GM18526 (cell line): Measurements from ENCODE around the gene PI4KA.

ENCODE experiments used
- POLR2A ChIP-seq: IDR thresholded peaks from 3 replicates; pipeline ENCODE4 v1.6.1; 2011; ENCODE audit not compliant: insufficient read length; ENCODE audit errors: extremely low read depth

The PI4KA gene

GRCh38 chr22:20760084-20760483 lies 98.5 kb downstream of the PI4KA start:
- no peak for TF ChIP-seq POLR2A

GRCh38 chr22:20758688-20759087 lies 99.9 kb downstream of the PI4KA start:
- no peak for TF ChIP-seq POLR2A

- TF ChIP-seq POLR2A: no peak
These were observed 101.8 kb downstream of the PI4KA start for GRCh38 chr22:20756846-20757245.

GRCh38 chr22:20752873-20753272 lies 105.7 kb downstream of the PI4KA start:
- no peak for TF ChIP-seq POLR2A

GRCh38 chr22:20752104-20752741 lies 106.4 kb downstream of the PI4KA start:
- TF ChIP-seq POLR2A: no peak

- no peak for TF ChIP-seq POLR2A
These were observed 107.3 kb downstream of the PI4KA start for GRCh38 chr22:20751185-20751851.

- TF ChIP-seq POLR2A: no peak
These were observed 108.0 kb downstream of the PI4KA start for GRCh38 chr22:20750461-20751184.

GRCh38 chr22:20749453-20749852 lies 109.2 kb downstream of the PI4KA start:
- TF ChIP-seq POLR2A: no peak

GRCh38 chr22:20748731-20749428 lies 109.7 kb downstream of the PI4KA start:
- TF ChIP-seq POLR2A: no peak

GRCh38 chr22:20748082-20748481 lies 110.5 kb downstream of the PI4KA start:
- TF ChIP-seq POLR2A: no peak

GRCh38 chr22:20747223-20747622 lies 111.4 kb downstream of the PI4KA start:
- TF ChIP-seq POLR2A: no peak

- no peak for TF ChIP-seq POLR2A
These were observed 112.0 kb downstream of the PI4KA start for GRCh38 chr22:20746431-20747189.

- no peak for TF ChIP-seq POLR2A
These were observed 113.5 kb downstream of the PI4KA start for GRCh38 chr22:20745119-20745518.

- no peak for TF ChIP-seq POLR2A
These were observed 114.2 kb downstream of the PI4KA start for GRCh38 chr22:20744456-20744855.

GRCh38 chr22:20742764-20743163 lies 115.8 kb downstream of the PI4KA start:
- TF ChIP-seq POLR2A: no peak
